AG09309 (cell line): ENCODE measurements around the gene CPNE4.

Experiments used
- DNase-seq: peaks from one replicate; pipeline ENCODE4 v3.0.0-alpha.2; 2010; ENCODE audit warnings: low read depth
- H3K4me3 ChIP-seq: 2 replicates; pipeline ENCODE4 v1.5.1; 2011; ENCODE audit warnings: mild to moderate bottlenecking, low read depth, low read length, moderate library complexity; ENCODE audit not compliant: control insufficient read depth
- CTCF ChIP-seq: IDR thresholded peaks from 2 replicates; pipeline ENCODE4 v1.5.1; 2011; ENCODE audit warnings: mild to moderate bottlenecking, low read depth, low read length, inconsistent platforms; ENCODE audit not compliant: insufficient read depth, control insufficient read depth; ENCODE audit errors: missing control alignments

Gene CPNE4

GRCh38 chr3:131957980-131958379 lies 76.8 kb downstream of the CPNE4 start:
- no peak overlapping the region for H3K4me3 ChIP-seq
- TF ChIP-seq CTCF: no peak
- no peak for DNase-seq

GRCh38 chr3:131957511-131957910 lies 77.3 kb downstream of the CPNE4 start:
- H3K4me3 ChIP-seq: no peak overlapping the region
- no peak for DNase-seq
- TF ChIP-seq CTCF: no peak

- no peak overlapping the region for H3K4me3 ChIP-seq
- TF ChIP-seq CTCF: no peak
- no peak for DNase-seq
Measured at GRCh38 chr3:131948806-131949205, 86.0 kb downstream of the CPNE4 start.

GRCh38 chr3:131944676-131945075 lies 90.1 kb downstream of the CPNE4 start:
- no peak overlapping the region for H3K4me3 ChIP-seq
- no peak for TF ChIP-seq CTCF
- no peak for DNase-seq

DNA sequence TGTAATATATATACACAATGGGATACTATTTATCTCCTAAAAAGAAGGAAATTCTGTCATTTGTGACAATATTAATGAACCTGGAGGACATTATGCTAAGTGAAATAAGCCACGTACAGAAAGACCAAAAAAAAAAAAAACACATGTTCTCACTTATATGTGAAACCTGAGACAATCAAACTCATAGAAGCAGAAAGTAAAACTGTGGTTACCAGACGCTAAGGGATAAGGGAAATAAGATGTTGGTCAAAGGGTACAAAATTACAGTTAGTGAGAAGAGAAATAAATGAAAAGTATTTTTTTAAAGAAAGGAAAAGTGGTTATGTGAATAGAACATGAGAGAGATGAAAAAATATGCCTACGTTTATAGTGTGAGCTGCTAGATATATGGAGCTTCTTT lies 101.1 kb downstream of the CPNE4 start:
- no peak for TF ChIP-seq CTCF
- H3K4me3 ChIP-seq: no peak overlapping the region
- DNase-seq: no peak

DNA sequence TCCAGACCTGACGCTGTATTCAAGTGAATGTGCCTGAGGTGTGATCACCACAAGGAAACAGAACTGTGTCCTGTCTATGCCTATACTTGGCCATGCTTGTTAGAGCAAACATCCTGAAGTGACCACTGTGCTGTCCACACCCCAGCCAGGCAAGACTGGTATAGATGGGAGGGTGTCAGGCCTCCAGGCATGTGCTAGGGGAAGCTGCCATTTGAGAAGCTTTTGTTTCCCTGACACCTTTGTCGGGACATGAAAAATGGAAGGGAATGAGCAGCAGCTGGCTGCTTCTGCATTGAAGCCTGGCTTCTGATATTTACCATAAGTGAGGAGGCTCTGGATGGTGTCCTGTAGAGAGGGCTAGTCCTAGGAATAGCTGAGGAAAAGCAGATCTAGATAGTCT lies 106.2 kb downstream of the CPNE4 start:
- no peak for DNase-seq
- TF ChIP-seq CTCF: no peak
- H3K4me3 ChIP-seq: no peak overlapping the region

GRCh38 chr3:131925571-131925970 lies 109.2 kb downstream of the CPNE4 start:
- no peak for DNase-seq
- H3K4me3 ChIP-seq: no peak overlapping the region
- no peak for TF ChIP-seq CTCF
